ENCODE measurements around the gene SMG5. TPM values are rescaled to one million over a fixed set of nuclear protein-coding genes. Genes with fewer than 3 reads are reported as not detected.

The SMG5 gene
- total RNA-seq, 2 experiments from 2014 or later = 87.9 to 88.9 TPM

DNA sequence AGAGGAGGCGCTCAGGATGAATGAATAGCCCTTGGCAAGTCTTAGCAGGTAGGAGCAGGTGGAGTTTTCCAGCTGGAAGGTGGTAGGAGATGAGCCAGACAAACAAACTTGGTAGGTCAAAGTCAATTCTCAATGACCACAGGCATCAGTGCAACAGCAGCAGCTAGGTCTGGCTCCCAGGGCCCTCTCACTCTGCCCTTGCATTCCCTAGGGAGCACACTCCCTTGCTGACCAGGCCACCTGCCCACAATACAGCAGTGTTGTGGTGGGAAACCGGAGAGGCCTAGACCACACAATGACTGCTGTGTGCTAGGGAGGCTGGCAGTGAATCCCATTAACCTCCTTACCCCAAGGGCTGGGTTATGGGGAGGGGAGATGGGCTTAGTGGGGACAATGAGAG, 21.7 kb downstream of the SMG5 start:
- no TSS peak for BruUV-seq (replicated peaks)
- H3K4me3 ChIP-seq (ENCODE audit: low read depth, low read length, poor library complexity, severe bottlenecking) = no peak overlapping the region
- H4K20me1 ChIP-seq (ENCODE audit: insufficient read depth, low read length) = no peaks in the 10 kb centered on the region
- intact Hi-C loops (cut with micrococcal nuclease; ENCODE audit: unreplicated experiment) = no loop called here
- peaks cover 94% of the 10 kb centered on the region for H3K36me3 ChIP-seq (ENCODE audit: insufficient read depth, low read length)
- H3K9me3 ChIP-seq (ENCODE audit: low read length) = no peaks in the 10 kb centered on the region
- H3K79me2 ChIP-seq (ENCODE audit: insufficient read depth, low read depth, low read length) = no peaks in the 10 kb centered on the region
- H2AFZ ChIP-seq (ENCODE audit: low read length) = no peak overlapping the region
- no peaks in the 10 kb centered on the region for H3K9me2 ChIP-seq (ENCODE audit: insufficient read depth, low read length)
- ChIA-PET POLR2A (no interaction called here), CTCF (ENCODE audit: unreplicated experiment) (no interaction called here)
- H3K4me2 ChIP-seq (ENCODE audit: low read length) = no peak overlapping the region
- DNase-seq (ENCODE audit: low spot score) = no peak
- H3K27ac ChIP-seq (ENCODE audit: low read depth, low read length, poor library complexity, severe bottlenecking) = no peak overlapping the region
- TF ChIP-seq EZH2phosphoT487 (IDR thresholded peaks at IDR 0.05; ENCODE audit: borderline replicate concordance, low read depth, low read length) = no peak
- no peak for TF ChIP-seq CTCF (conservative IDR thresholded peaks at IDR 0.05; ENCODE audit: low read length)
- H3K4me1 ChIP-seq (ENCODE audit: insufficient read depth, low read length, poor library complexity, severe bottlenecking) = no peaks in the 10 kb centered on the region

DNA sequence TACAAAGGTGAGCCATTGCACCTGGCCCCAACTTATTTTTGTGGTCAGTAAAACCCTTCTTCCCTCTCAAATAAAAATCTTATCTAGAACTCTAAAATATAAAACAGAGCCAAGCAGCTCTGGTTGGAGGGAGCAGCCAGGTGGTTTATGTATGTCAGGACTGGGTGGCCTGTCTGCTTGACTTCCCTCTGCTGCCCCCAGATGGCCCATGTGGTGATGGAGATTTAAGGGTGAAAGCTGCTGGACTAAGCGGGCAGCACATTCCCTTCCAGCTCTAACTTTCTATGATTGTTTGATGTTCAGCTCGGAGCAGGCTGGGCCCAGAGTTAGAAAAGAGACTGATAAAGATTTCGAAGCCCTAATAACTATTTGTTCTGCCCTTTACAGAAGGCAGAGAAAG, 22.8 kb downstream of the SMG5 start:
- H3K79me2 ChIP-seq (ENCODE audit: insufficient read depth, low read depth, low read length) = no peaks in the 10 kb centered on the region
- no peak overlapping the region for H3K4me3 ChIP-seq (ENCODE audit: low read depth, low read length, poor library complexity, severe bottlenecking)
- H3K9me2 ChIP-seq (ENCODE audit: insufficient read depth, low read length) = no peaks in the 10 kb centered on the region
- BruUV-seq (replicated peaks) = no TSS peak
- peaks cover 87% of the 10 kb centered on the region for H3K36me3 ChIP-seq (ENCODE audit: insufficient read depth, low read length)
- no peak for DNase-seq (ENCODE audit: low spot score)
- TF ChIP-seq CTCF (conservative IDR thresholded peaks at IDR 0.05; ENCODE audit: low read length) (0 out of 2 replicates have a peak, but pooled peaks have one; percentile 21), EZH2phosphoT487 (IDR thresholded peaks at IDR 0.05; ENCODE audit: borderline replicate concordance, low read depth, low read length) (no peak)
- ChIA-PET CTCF (ENCODE audit: unreplicated experiment) (no interaction called here), POLR2A (interaction anchor here (0.8 kb wide), 1 partner anchor 36 kb away, joined by 3 read pairs; the partner anchor contains the start of gene GLMP)
- intact Hi-C loops (cut with micrococcal nuclease; ENCODE audit: unreplicated experiment) = no loop called here
- no peak overlapping the region for H2AFZ ChIP-seq (ENCODE audit: low read length)
- H3K4me2 ChIP-seq (ENCODE audit: low read length) = no peak overlapping the region
- H3K9me3 ChIP-seq (ENCODE audit: low read length) = no peaks in the 10 kb centered on the region
- no peaks in the 10 kb centered on the region for H3K4me1 ChIP-seq (ENCODE audit: insufficient read depth, low read length, poor library complexity, severe bottlenecking)
- no peak overlapping the region for H3K27ac ChIP-seq (ENCODE audit: low read depth, low read length, poor library complexity, severe bottlenecking)
- no peaks in the 10 kb centered on the region for H4K20me1 ChIP-seq (ENCODE audit: insufficient read depth, low read length)

GRCh38 chr1:156258859-156259258, 23.8 kb downstream of the SMG5 start:
- intact Hi-C loops (cut with micrococcal nuclease; ENCODE audit: unreplicated experiment) = no loop called here
- BruUV-seq (replicated peaks) = no TSS peak
- Histone ChIP-seq H3K36me3 (ENCODE audit: insufficient read depth, low read length) (peaks cover 88% of the 10 kb centered on the region), H3K9me2 (ENCODE audit: insufficient read depth, low read length) (no peaks in the 10 kb centered on the region), H3K27ac (ENCODE audit: low read depth, low read length, poor library complexity, severe bottlenecking) (no peak overlapping the region), H3K4me2 (ENCODE audit: low read length) (no peak overlapping the region), H2AFZ (ENCODE audit: low read length) (no peak overlapping the region), H3K79me2 (ENCODE audit: insufficient read depth, low read depth, low read length) (no peaks in the 10 kb centered on the region), H3K4me3 (ENCODE audit: low read depth, low read length, poor library complexity, severe bottlenecking) (no peak overlapping the region), H3K4me1 (ENCODE audit: insufficient read depth, low read length, poor library complexity, severe bottlenecking) (no peaks in the 10 kb centered on the region), H3K9me3 (ENCODE audit: low read length) (no peaks in the 10 kb centered on the region), H4K20me1 (ENCODE audit: insufficient read depth, low read length) (no peaks in the 10 kb centered on the region)
- TF ChIP-seq CTCF (conservative IDR thresholded peaks at IDR 0.05; ENCODE audit: low read length) (no peak), EZH2phosphoT487 (IDR thresholded peaks at IDR 0.05; ENCODE audit: borderline replicate concordance, low read depth, low read length) (no peak)
- POLR2A ChIA-PET = no interaction called here
- CTCF ChIA-PET (ENCODE audit: unreplicated experiment) = no interaction called here
- DNase-seq (ENCODE audit: low spot score) = no peak
